Fibroblast of skin of left biceps (primary cell): ENCODE data around the gene NPBWR2.

Experiments
- DNase-seq, 2 experiments: peaks; one replicate each; pipeline ENCODE4 v3.0.0-alpha.2; 2013; ENCODE audit warnings: low read depth in 2 of 2

The NPBWR2 gene, protein sequence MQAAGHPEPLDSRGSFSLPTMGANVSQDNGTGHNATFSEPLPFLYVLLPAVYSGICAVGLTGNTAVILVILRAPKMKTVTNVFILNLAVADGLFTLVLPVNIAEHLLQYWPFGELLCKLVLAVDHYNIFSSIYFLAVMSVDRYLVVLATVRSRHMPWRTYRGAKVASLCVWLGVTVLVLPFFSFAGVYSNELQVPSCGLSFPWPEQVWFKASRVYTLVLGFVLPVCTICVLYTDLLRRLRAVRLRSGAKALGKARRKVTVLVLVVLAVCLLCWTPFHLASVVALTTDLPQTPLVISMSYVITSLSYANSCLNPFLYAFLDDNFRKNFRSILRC

DNA sequence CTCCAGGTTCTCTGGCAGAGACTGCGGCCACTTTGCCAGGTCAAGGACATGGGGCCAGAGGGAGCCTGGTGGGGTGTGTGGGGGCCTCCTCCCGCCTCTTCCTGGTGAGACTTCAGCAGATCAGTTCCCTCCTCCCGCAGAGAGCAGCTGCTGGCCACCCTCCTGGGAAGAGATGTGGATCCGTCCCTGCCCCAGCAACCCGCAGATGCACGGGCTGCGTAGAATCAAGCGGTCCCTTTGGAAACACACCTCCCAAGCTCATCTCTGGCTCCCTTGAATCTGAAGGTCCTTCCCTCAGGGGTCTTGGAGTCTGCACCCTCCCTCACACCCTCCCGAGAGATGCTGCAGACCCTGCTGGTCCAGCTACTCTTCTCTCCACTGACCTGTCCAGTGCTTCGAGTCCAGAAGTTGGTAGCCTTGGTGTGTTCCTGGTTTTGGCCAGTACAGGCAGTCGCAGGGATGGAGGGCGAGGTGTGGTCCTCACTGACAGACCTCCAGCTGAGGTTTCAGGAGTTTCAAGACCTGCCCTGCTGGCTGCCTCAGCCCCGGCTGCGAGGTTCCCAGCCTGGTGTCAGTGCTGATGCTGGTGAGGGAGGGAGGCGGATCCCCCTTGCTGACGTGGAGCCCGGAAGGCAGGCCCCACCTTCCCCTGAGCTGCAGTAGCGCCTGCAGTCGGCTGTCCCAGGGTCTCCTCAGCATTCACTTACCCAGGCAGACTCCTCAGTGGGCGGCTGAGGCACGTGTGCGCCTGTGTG, at the start of gene NPBWR2:
Gene NPBWR2 (minus strand): TSS at position 585 of the 755 bp plus-strand sequence. CDS start 734 bp downstream, outside the sequence.
- DNase-seq, result no peak

DNA sequence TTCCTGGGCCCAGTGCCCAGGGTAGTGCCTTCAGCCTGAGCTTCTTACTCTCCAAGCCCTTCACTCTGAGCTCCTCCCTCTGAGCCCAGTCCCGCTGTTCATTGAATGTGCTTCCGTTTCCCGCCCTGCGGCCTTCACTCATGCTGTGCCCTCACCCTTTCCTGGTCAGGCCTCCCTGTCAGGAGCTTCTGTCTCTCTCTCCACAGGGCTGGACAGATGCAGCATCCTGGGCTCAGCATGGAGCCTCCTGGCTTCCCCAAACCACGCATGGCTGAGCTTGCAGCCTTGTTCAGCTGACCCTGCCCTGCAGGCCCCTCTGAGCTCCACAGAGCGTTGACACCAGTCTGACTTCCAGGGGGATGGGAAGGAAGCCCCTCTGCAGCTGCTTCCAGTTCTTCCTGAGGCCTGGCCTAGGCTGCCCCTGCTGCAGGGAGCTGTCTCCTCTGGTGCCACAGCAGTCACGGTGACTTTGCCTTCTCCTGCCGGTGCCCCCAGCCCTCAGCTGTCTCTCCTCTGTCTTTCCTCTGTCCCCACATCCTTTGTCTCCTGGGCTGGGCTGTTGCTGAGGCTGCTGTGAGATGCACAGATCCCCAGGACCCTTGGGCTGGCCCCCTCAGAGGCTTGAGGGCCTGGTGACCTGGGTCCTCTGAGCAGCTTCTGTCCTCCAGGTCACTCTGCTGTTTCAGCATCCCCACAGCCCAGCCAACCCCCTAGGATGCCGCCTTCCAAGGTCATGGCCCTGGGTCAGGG, 48.9 kb upstream of the NPBWR2 start:
- DNase-seq, result no peak

DNA sequence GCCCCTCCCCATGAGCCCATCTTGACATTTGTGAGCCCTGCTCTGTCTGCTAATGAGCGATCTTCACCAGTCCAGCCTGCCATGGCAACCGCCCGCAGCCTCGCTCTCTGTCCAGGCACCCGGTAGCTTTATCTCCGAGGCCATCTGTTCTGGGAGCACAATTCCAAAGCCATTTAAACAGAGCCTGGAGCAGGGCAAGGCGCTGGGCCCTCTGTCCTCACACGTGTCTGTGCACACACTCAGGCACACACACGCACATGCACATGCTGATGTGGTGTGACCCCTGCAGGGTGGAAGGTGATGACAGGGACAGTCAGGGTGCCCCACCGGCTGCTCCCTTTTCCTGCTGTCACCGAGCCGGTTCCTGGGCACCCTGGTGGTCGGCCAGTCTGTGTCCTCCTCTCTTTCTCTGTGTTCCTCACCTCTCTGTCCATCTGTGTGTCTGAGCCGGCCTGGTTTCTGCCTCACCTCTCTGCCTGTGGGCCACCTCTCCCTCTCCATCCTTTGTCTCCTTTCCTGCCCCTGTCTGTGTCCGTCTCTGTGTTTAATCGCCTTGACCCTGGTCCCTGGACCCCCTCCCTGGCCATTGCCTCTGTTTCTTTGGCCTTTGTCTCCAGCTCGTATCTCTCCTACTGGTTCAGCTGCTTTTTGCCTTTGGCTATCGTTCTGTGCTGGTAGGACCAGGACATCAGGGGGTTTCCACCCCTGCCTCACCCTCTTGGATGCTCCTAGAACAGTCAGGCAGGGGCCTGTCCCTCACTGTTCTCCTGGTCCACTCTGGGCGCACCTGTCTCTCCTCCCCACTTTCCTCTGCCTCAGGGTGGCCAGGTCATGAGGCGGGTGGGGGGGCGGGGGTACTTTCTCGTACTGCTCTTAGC, 48.1 kb upstream of the NPBWR2 start:
- DNase-seq, result no peak

DNA sequence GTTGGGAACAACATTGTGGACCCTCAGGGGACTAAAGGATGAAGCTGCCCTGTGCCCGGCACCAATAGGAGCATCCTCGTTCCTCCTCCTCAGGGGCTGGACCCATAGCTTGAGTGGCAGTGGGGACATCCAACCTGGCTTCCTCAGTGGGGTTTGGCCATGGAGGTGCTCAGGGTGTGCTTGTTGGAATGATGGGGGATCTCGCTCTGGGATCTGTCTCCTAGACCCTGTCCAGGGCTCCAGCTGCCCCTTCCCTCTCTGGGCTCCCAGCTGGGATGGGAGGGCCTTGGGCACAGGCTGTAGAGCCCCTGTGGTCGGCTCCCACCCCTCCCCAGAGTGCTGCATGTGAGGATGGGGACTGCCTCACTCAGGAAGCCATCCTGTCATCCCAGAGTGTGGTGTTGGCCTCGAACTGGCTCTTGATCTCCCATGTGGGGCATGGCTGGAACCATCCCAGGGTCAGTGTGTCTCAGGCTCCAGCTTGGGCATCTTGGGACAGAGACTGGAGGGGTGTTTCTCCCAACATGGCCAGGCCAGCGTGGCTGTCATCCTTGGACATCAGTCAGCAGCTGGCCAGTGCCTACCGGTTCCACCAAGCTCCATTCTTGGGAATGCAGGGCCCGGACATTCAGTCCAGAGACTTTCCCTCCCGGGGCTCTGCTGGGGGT, 47.4 kb upstream of the NPBWR2 start:
- no peak for DNase-seq

DNA sequence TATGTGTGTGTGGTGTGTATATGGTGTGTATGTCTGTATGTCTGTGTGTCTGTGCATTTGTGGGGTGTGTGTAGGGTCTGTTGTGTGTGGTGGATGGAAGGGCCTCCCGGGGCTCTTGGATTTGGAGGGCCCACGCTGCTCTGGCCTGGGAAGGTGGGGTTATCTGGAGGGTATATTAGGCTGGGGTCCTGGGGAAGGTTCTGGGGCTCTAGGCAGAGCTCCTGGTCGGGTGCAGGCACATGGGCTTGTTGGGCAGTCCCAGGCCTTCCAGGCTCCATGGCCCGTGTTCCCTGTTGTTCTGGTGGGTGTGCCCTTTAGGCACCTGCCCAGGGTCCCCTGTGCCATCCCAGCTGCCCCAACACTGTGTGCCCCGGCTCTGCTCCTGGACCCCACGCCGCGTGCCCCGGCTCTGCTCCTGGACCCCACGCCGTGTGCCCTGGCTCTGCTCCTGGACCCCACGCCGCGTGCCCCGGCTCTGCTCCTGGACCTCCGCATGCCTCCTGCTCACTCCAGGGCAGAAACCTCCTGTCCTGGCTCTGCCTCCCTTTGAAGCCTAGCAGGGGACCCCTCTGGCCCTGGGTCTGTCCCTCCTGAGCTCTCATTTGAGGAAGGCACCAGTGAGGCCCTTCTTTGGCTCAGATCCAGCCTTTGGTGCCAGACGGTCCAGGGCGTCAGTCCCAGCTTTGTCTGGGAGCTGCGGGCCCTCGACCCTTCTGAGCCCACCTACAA, 46.7 kb upstream of the NPBWR2 start:
- no peak for DNase-seq

DNA sequence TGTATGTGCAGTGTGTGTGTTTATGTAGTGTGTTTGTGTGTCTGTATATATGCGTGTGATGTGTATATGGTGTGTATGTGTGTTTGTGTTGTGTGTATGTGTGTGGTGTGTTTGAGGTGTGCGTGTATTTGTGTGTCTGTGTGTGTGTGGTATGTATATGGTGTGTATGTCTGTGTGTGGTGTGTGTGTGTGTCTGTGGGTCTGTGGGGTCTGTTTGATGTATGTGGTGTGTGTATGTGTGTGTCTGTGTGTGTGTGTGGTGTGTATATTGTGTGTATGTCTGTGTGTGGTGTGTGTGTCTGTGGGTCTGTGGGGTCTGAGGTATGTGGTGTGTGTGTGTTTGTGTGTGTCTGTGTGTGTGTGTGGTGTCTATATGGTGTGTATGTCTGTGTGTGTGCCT, 46.0 kb upstream of the NPBWR2 start:
- no peak for DNase-seq

DNA sequence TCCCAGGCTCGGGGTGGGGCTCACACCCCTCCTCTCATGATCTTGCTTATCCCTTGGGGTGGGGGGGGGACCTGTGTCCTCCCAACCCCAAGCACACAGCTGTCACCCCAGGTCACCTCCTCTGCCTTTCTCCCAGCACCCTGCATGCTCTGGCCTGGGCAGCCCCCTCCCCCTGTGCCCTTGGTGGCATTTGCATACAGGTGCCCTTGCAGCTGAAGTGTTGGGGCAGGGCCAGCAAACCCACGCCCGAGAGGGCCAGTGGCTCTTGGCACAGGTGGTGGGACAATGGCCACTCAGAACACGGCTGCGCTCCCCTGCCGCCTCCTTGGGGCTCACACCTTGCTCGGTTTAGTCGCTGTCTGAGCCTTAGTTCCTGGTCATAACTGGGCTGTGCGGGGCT, 45.5 kb upstream of the NPBWR2 start:
- no peak for DNase-seq

DNA sequence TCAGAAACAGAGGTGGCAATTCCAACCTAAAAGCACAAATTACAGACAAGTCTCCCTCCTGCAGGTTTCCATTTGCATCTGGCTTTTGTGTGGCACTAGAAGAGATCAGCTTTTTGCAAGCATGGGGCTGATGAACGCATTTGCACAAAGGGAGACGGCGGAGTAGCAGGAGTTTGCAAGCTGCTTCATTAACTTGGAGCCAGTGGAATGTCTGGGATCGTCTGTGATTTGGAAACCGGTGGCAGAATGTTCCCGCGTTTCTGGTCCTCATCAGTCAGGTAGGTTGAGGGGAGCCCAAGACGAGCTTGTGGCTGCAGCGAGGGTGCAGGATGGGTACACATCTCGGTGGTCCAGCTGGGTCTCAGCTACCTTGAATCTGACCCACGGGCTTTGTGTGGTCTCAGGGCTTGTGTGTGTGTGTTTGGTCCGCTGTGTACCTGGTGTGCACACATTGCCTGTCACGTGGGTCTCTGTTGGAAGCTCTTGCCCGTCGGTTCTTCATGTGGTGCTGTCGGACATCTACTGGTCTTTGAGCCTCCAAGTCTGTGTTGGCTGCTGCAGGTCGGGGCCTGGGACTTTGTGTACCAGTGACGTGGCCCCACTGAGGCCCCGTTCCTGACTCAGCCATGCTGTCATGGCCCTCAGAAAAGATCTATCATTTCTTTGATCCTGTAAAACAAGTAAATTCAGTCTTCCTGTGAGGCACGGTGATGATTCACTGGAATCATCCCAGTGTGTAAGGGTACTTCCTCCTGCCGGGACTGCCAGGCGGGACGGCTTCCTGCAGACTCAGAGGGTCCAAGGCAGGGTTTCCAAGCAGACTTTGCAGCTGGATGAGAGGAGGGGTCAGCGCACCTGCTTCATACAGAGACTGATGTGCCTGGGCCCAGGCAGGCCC, 44.5 kb upstream of the NPBWR2 start:
- no peak for DNase-seq

DNA sequence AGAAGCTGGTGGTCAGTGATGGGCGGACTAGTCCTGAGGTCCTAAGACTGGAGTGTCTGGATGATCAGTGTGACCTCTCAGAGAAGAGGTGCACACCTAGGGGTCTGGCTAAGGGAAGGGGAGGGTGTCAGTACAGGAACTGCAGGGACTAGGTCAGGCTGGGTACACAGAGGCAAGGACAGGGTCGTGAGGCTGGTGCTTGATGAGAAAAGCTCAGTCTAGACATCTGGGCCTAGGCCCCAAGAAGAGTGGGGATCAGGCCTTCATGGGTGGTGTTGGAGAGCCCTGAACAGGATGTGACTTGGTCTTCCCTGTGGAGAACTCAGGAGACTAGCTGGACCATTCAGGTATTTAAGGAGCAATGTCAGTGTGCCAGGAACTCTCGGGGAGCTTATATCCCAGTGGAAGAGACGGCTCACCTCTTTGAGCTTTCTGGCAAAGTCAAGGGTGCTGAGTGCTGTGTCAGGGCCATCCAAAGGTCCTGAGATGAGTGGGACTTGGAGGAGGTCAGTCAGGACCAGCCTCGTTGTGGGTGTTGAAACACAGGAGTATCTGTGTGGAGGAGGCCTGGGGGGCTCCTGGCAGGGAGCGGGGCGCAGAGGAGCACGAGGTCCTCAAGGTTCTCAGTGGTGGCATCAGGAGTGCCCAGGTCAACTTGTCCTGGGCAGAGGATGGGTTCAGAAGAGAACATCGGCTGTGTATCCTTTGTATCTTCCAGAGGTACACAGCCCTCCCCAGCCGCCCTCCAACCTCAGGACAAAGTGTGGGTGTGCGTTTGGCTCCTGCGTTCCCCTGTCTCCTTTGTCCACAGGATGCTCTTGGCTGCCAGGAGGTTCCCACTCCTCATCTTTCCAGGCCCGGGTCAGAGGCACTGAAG, 43.6 kb upstream of the NPBWR2 start:
- DNase-seq, result no peak

DNA sequence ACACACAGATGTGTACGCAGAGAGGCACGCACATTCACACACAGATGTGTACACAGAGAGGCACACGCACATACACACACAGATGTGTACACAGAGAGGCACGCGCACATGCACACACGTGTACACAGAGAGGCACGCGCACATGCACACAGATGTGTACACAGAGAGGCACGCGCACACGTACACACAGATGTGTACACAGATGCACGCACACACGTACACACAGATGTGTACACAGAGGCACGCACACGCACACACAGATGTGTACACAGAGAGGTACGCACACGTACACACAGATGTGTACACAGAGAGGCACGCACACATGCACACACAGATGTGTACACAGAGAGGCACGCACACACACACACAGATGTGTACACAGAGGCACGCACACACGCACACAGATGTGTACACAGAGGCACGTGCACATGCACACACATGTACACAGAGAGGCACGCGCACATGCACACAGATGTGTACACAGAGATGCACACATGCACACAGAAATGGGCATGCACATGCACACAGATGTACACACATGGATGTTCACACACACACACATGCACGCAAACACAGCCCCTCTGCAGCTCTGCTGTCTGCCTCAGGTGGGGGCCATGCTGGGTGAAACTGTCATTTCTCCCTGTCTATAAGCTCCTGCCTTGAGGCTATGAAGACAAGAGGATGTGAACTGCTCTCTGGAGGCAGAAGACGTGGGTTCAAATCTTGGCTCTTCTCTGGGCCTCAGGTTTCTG, 42.6 kb upstream of the NPBWR2 start:
- no peak for DNase-seq

DNA sequence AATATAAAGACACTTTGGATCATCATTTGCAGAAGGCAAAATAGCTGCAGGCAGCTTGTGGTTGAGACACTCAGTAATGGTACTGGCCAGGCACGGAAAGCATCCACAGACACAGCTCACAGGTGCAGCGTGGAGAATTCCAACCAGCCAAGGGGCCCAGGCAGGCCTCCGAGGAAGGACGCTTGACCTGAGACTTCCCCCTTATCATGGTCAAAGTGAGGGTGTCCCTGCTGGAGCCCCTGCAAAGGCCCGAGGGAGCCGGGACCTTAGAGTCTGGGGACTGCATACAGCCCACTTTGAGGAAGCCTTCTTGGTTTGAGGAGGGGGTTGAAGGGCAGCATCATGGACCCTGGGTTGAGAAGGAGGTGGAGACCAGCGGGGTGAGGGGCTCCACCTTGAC, 41.8 kb upstream of the NPBWR2 start:
- no peak for DNase-seq

DNA sequence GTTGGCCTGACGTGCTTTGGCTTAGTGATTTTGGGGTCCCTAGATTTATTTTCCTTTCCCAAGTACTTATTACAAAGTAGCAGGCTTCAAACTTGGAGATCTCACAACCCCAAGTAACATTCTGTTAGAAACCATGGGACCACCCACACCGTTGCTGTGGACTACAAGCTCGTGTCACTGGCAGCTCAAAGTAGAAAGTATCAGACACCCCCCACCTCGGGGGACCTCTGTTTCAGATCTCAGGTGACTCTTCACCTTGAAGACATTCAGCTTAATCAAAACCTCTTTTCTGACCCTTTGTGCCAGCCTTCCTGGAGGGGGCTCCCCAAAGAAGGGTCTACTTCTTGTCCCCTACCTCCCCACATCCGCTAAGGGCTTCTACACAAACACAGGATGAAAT, 41.2 kb upstream of the NPBWR2 start:
- no peak for DNase-seq

DNA sequence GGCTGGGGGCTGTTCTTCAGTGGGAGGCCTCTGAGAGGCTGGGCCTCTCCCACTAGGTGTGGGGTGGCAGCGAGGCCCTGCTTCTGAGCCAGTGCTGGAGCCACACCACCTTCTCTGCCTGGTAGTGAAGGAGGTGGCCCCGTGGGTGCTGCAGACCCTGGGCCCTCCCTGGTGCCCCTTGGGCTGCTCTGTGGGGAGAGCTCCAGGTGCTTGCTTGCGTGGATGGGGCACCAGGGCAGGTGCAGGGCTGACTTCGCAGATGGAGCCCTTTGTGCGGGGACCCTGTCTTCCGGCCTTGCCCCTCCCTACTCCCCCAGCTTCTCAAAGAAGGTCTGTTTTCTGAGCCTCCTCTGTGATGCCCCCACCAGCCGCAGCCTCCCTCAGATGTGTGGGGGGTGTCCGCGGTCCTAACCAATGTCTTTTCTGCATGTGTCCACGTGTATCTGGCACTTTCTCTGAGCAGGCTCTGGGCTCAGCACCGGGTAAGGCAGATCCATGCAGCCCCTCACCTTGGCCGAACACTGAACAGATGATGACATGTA, 39.6 kb upstream of the NPBWR2 start:
- DNase-seq, result no peak

DNA sequence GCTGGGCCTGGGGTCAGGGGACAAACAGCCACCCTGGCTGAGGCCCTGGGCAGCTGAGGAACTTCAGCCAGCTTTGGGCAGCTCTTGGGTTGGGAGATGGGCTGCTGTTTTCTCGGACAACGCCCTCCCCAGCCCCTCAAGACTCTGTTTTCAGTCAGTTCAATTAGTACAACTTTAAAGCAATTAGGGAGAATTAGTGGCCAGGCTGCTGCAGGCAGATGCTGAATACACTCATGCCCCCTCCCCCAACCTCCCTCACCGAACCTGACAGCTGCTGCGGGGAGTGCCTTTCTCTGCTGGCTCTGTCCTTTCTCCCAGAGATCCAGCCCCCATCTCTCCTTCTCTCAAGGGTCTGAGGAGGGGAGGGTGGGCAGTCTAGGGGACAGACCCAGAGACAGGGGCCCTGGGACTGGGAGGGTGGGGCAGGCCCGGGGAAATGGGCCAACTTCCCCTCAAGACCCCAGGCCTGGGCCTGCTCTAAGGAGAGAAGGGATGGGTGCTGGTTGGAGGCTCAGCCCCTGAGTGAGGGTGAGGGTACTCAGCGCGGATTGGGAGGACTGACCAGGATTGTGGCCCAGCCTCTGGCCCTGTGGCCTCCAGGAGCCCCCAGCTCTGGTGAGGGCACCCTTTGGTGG, 39.1 kb upstream of the NPBWR2 start:
- DNase-seq, result no peak

DNA sequence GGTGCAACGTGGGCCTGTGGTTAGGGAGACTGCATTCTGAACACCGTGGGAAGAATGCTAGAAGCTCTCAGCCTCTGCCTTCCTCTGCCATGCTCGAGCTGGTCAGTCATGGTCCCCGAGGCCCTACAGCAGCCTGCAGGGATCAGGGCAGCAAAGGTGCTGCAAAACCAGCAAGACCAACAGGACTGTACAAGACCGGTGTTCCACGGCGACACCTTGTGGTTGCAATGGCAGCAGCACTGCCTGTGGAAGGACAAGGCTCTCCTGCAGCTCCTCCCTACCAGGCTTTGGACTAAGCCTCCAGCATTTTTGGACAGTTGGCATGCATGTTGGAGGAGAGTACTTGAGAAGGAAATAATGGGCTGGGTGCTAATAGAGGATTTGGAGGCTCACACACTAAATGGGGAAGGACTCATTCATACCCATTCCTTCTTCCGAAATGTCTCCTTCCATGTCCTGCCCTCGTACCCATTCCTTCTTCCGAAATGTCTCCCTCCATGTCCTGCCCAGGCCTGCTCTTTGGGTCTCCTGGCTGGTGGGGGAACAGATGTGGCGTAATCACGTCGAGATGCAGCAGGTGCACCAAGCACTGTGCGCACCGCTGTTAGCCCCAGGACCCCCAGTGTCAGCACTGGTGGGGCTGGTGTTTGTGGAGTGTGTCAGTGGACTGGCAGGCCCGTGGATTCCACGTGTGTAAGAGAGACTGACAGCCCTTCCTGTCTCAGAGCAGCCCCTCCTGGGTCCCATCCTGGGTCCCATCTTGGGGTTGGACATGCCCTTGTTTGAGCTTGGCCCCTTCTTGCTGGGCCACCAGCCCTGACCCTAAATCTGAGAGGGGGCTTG, 38.3 kb upstream of the NPBWR2 start:
- no peak for DNase-seq
